Embryonic facial prominence (tissue), 1 donor: ENCODE results near the gene PTPN12.
A peak's percentile ranks its signal among the peaks of the same experiment; 100 is the strongest.
"Not testable (repeated sequence)": the region's sequence is repeated elsewhere in the genome, so short reads cannot be mapped to it uniquely, and the experiment has no call there.

Experiments used
- DNase-seq: peaks from one replicate; pipeline ENCODE4 v3.0.0-alpha.2; 2016; ENCODE audit errors: extremely low spot score

The PTPN12 gene

GRCh38 chr7:77538281-77539212, 1.5 kb downstream of the PTPN12 start:
- peak; percentile 41 for DNase-seq

DNA sequence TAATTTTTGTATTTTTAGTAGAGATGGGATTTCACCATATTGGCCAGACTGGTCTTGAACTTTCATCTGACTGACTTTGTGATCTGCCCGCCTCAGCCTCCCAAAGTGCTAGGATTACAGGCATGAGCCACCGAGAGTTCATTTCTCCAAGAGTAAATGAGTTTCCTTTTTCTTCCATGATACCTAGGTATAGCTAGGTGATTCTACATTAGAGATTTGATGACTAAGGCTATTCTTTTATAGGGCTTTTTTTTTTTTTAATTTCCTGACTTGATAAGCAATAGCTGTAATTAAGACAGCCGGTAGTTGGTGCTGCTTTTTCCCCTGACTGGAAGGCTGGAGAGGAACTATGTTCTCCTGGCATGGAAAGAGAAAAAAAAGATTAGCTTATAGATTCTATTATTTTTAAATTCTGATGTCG, 3.3 kb downstream of the PTPN12 start:
- no peak for DNase-seq

GRCh38 chr7:77540993-77541392, 3.9 kb downstream of the PTPN12 start:
- DNase-seq: not testable (repeated sequence)

GRCh38 chr7:77542409-77542808, 5.3 kb downstream of the PTPN12 start:
- DNase-seq: no peak

GRCh38 chr7:77542895-77543294, 5.8 kb downstream of the PTPN12 start:
- DNase-seq: no peak

- no peak for DNase-seq
These were observed 6.8 kb downstream of the PTPN12 start for GRCh38 chr7:77543910-77544309.

- no peak for DNase-seq
These were observed 7.4 kb downstream of the PTPN12 start for GRCh38 chr7:77544518-77544917.

DNA sequence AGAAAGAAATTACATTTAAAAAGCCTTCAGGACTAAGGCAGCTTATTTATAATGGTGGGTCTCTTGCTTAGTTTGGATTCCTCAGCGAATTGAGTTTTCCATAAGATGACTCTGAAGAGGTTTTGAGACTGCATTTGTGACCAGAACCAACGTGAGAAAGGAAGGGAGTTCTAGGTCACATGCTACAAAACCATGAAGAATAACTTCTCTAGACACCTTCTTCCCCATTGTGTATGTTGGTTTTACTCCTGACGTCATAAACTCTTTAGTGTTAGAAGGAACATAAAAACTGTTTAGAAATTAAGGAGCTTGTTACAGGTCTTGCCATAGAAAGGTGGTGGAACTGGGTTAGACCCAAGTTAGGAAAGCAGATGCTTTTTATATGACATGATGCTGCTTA, 11.1 kb downstream of the PTPN12 start:
- DNase-seq: no peak

- DNase-seq: no peak
These were observed 12.2 kb downstream of the PTPN12 start for GRCh38 chr7:77549106-77549870.

- DNase-seq: no peak
These were observed 13.5 kb downstream of the PTPN12 start for GRCh38 chr7:77550586-77550985.

GRCh38 chr7:77553123-77553522, 16.0 kb downstream of the PTPN12 start:
- no peak for DNase-seq

GRCh38 chr7:77558284-77558967, 21.3 kb downstream of the PTPN12 start:
- no peak for DNase-seq

GRCh38 chr7:77561352-77561751, 24.3 kb downstream of the PTPN12 start:
- DNase-seq: no peak

DNA sequence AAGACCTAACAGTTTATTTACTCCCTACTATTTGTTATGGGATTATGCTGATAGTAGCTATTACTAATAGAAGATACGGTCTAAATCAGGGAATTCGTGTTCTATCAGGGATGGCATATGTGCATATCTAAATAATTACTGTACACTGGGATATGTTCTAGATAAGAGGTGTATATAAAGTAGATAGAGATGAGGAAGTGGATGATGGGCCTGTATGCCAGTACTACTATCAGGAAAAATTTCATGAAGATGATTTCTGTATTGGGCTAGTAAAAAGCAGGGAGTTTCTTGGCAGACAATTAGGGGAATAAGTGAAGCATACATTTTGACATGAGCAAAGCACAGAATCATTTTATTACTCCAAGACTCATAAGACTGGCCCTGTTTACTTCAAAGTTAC, 26.2 kb downstream of the PTPN12 start:
- DNase-seq: no peak

- no peak for DNase-seq
These were observed 28.8 kb downstream of the PTPN12 start for GRCh38 chr7:77565917-77566316.

DNA sequence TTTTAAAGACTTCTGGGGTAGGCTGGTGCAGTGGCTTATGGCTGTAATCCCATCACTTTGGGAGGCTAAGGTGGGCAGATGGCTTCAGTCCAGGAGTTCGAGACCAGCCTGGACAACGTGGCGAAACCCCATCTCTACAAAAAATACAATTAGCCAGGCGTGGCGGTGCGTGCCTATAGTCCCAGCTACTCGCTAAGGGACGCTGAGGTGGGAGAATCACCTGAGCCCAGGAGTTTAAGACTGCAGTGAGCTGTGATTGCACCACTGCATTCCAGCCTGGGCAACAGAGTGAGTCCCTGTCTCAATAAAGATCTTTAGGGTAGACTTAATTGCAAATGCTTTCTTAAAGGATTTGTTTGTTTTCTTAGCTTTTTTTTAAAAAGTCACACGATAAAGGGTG, 29.3 kb downstream of the PTPN12 start:
- DNase-seq: no peak

GRCh38 chr7:77569514-77570232, 32.6 kb downstream of the PTPN12 start:
- no peak for DNase-seq

GRCh38 chr7:77570330-77571011, 33.4 kb downstream of the PTPN12 start:
- DNase-seq: no peak

- no peak for DNase-seq
These were observed 34.7 kb downstream of the PTPN12 start for GRCh38 chr7:77571801-77572200.

GRCh38 chr7:77575187-77575586, 38.1 kb downstream of the PTPN12 start:
- DNase-seq: no peak

GRCh38 chr7:77576856-77577255, 39.8 kb downstream of the PTPN12 start:
- no peak for DNase-seq
